Liver (tissue), 9 donors: ENCODE measurements around the gene TET2. TPM values are rescaled to one million over a fixed set of nuclear protein-coding genes. Genes with fewer than 3 reads are reported as not detected.
A peak's percentile ranks its signal among the peaks of the same experiment; 100 is the strongest.

Source experiments
- DNase-seq: peaks from one replicate; pipeline ENCODE4 v3.0.0-alpha.2; 2017; ENCODE audit warnings: low spot score
- H3K27ac ChIP-seq, 2 donors: one replicate each; pipeline ENCODE4 v1.7.0; 2013; ENCODE audit warnings: inconsistent platforms in 2 of 2, low read length in 2 of 2, control low read depth in 1 of 2, low read depth in 1 of 2, mild to moderate bottlenecking in 1 of 2
- H3K27me3 ChIP-seq, 4 donors: one replicate each; pipeline versions ENCODE4 v1.6.1 to v1.7.0; 2013; ENCODE audit warnings: low read length in 3 of 4, inconsistent platforms in 1 of 4, mild to moderate bottlenecking in 1 of 4, moderate library complexity in 1 of 4; ENCODE audit not compliant: control insufficient read depth in 4 of 4, insufficient read depth in 4 of 4
- H3K36me3 ChIP-seq, 4 donors: one replicate each; pipeline versions ENCODE4 v1.6.1 to v1.7.0; 2013; ENCODE audit warnings: low read length in 3 of 4, mild to moderate bottlenecking in 3 of 4, low read depth in 1 of 4, moderate library complexity in 1 of 4; ENCODE audit not compliant: control insufficient read depth in 4 of 4, insufficient read depth in 3 of 4
- H3K4me1 ChIP-seq, 4 donors: one replicate each; pipeline versions ENCODE4 v1.6.1 to v1.7.0; 2013; ENCODE audit warnings: low read length in 3 of 4, mild to moderate bottlenecking in 3 of 4, moderate library complexity in 1 of 4; ENCODE audit not compliant: control insufficient read depth in 4 of 4, insufficient read depth in 4 of 4
- H3K4me3 ChIP-seq, 3 donors: one replicate each; pipeline versions ENCODE4 v1.6.1 to v1.7.0; 2013; ENCODE audit warnings: low read length in 3 of 3, control low read depth in 1 of 3, low read depth in 1 of 3, mild to moderate bottlenecking in 1 of 3
- H3K9ac ChIP-seq, 2 donors: one replicate each; pipeline ENCODE4 v1.7.0; 2013; ENCODE audit warnings: low read length in 2 of 2, mild to moderate bottlenecking in 2 of 2, moderate library complexity in 2 of 2, control low read depth in 1 of 2, low read depth in 1 of 2
- H3K9me3 ChIP-seq, 4 donors: one replicate each; pipeline versions ENCODE4 v1.6.1 to v1.7.0; 2013; ENCODE audit warnings: low read length in 3 of 4; ENCODE audit not compliant: control insufficient read depth in 4 of 4
- CTCF ChIP-seq: fragments of 150-350 bp; IDR thresholded peaks from 2 replicates; pipeline ENCODE4 v1.5.1; 2017; ENCODE audit warnings: improper control_type of control experiment, low read depth, low read length; ENCODE audit not compliant: missing input control
- EGR1 ChIP-seq, 2 donors: IDR thresholded peaks; 2 replicates each; pipeline ENCODE4 v1.6.1; 2016 to 2018; ENCODE audit warnings: antibody characterized with exemption in 2 of 2, low read depth in 2 of 2
- FOXA1 ChIP-seq: IDR thresholded peaks from 2 replicates; pipeline ENCODE4 v1.6.1; 2016; ENCODE audit warnings: antibody characterized with exemption
- FOXA2 ChIP-seq: IDR thresholded peaks from 2 replicates; pipeline ENCODE4 v1.6.1; 2016; ENCODE audit warnings: antibody characterized with exemption
- GABPA ChIP-seq, 2 donors: IDR thresholded peaks in 1 of 2; conservative IDR thresholded peaks in 1 of 2; 2 replicates each; pipeline ENCODE4 v1.6.1; 2016; ENCODE audit warnings: antibody characterized with exemption in 2 of 2, mild to moderate bottlenecking in 1 of 2, moderate library complexity in 1 of 2
- HNF4A ChIP-seq, 2 donors: conservative IDR thresholded peaks; 2 replicates each; pipeline ENCODE4 v1.6.1; 2016; ENCODE audit warnings: antibody characterized with exemption in 2 of 2, mild to moderate bottlenecking in 2 of 2
- HNF4G ChIP-seq: IDR thresholded peaks from 2 replicates; pipeline ENCODE4 v1.6.1; 2016; ENCODE audit warnings: antibody characterized with exemption
- RAD21 ChIP-seq, 2 donors: IDR thresholded peaks; 2 replicates each; pipeline ENCODE4 v1.6.1; 2016; ENCODE audit warnings: antibody characterized with exemption in 2 of 2, mild to moderate bottlenecking in 2 of 2
- RXRA ChIP-seq, 2 donors: IDR thresholded peaks; 2 replicates each; pipeline ENCODE4 v1.6.1; 2017 to 2018; ENCODE audit warnings: antibody characterized with exemption in 2 of 2, mild to moderate bottlenecking in 1 of 2
- TAF1 ChIP-seq: conservative IDR thresholded peaks from 2 replicates; pipeline ENCODE4 v1.6.1; 2016; ENCODE audit warnings: antibody characterized with exemption, mild to moderate bottlenecking
- YY1 ChIP-seq: IDR thresholded peaks from 2 replicates; pipeline ENCODE4 v1.6.1; 2016; ENCODE audit warnings: antibody characterized with exemption, mild to moderate bottlenecking
- WGBS: extraction: QIAGEN DNeasy Blood & Tissue Kit; methylation state at CpG from one replicate; pipeline ENCODE4 v1.1.7; 2013; 5-methylcytosine and 5-hydroxymethylcytosine counted together
- polyA plus RNA-seq, 2 donors: library from polyadenylated mRNA; stranded (reverse) in 1 of 2; unstranded in 1 of 2; fragments of 200-250 nt in 1 of 2; fragments of >200 nt in 1 of 2; fragmentation: Nextera tagmentation in 1 of 2; extraction: Ambion mirVana in 1 of 2; gene quantifications; one replicate each; pipeline versions ENCODE4 v1.2.1 to v1.2.3, GENCODE V29; 2013 to 2015
- total RNA-seq, 2 donors: library from RNA; depleted of rRNA; stranded (reverse); fragments of >200 nt; gene quantifications; one replicate each; pipeline ENCODE4 v1.2.3, GENCODE V29; 2014
- donor health status: healthy.
- donor health status: healthy.
- donor health status: healthy.
- donor health status: healthy.
- donor health status: healthy.

Gene TET2
- total and polyA plus RNA-seq, 4 donors: 0.88 to 8.4 (median 5.5) TPM

GRCh38 chr4:105246712-105247111, 100.0 kb downstream of the TET2 start:
- no peak for DNase-seq
- Histone ChIP-seq H3K36me3 (peaks cover 0 to 9% (median 6%) of the 10 kb centered on the region in 4 donors), H3K9ac (no peak overlapping the region), H3K4me1 (no peaks in the 10 kb centered on the region), H3K9me3 (no peaks in the 10 kb centered on the region), H3K4me3 (no peak overlapping the region), H3K27me3 (no peaks in the 10 kb centered on the region), H3K27ac (no peak overlapping the region)
- 96% methylated on average over 1 of the region's 1 CpG for WGBS
- TF ChIP-seq RAD21 (IDR thresholded peaks at IDR 0.05): no peak

- Histone ChIP-seq H3K27ac (no peak overlapping the region), H3K9ac (no peak overlapping the region), H3K36me3 (peaks cover 0 to 6% (median 2%) of the 10 kb centered on the region in 4 donors), H3K4me1 (no peaks in the 10 kb centered on the region), H3K9me3 (peaks cover 0 to 4% (median 0%) of the 10 kb centered on the region in 4 donors), H3K4me3 (no peak overlapping the region), H3K27me3 (no peaks in the 10 kb centered on the region)
- WGBS: 77% methylated on average over 1 of the region's 1 CpG
- no peak for DNase-seq
- TF ChIP-seq YY1 (no peak), FOXA1 (no peak)
These were observed 101.9 kb downstream of the TET2 start for GRCh38 chr4:105248613-105249012.

GRCh38 chr4:105257817-105258495, 111.3 kb downstream of the TET2 start:
- Histone ChIP-seq H3K9me3 (peaks cover 0 to under 1% (median 0%) of the 10 kb centered on the region in 4 donors), H3K27ac (no peak overlapping the region), H3K4me3 (no peak overlapping the region), H3K27me3 (no peaks in the 10 kb centered on the region), H3K36me3 (peaks cover 0 to 16% (median 1%) of the 10 kb centered on the region in 4 donors), H3K9ac (no peak overlapping the region), H3K4me1 (no peaks in the 10 kb centered on the region)
- DNase-seq: no peak
- over 99% methylated on average over 1 of the region's 1 CpG for WGBS
- TF ChIP-seq CTCF (no peak), RAD21 (IDR thresholded peaks at IDR 0.05) (peak; percentile 11 to 26)

- Histone ChIP-seq H3K9ac (no peak overlapping the region), H3K36me3 (peaks cover 0 to 17% (median 9%) of the 10 kb centered on the region in 4 donors), H3K27me3 (no peaks in the 10 kb centered on the region), H3K27ac (no peak overlapping the region), H3K4me3 (no peak overlapping the region), H3K4me1 (no peaks in the 10 kb centered on the region), H3K9me3 (no peaks in the 10 kb centered on the region)
- WGBS: 90% methylated on average over 2 of the region's 2 CpGs
- TF ChIP-seq HNF4A (conservative IDR thresholded peaks at IDR 0.05) (no peak), TAF1 (no peak), RXRA (IDR thresholded peaks at IDR 0.05) (no peak), EGR1 (IDR thresholded peaks at IDR 0.05; ENCODE audit: low read depth in 2 of 2) (no peak), FOXA2 (no peak), GABPA (IDR thresholded peaks at IDR 0.05 in 1 of 2, conservative IDR thresholded peaks at IDR 0.05 in 1 of 2) (no peak), HNF4G (no peak), CTCF (no peak), RAD21 (IDR thresholded peaks at IDR 0.05) (no peak)
- no peak for DNase-seq
These were observed 119.0 kb downstream of the TET2 start for GRCh38 chr4:105265689-105266088.
